Fibroblast of the aortic adventitia (primary cell): ENCODE measurements around the gene FMN1. TPM values are rescaled to one million over a fixed set of nuclear protein-coding genes. Genes with fewer than 3 reads are reported as not detected.
A peak's percentile ranks its signal among the peaks of the same experiment; 100 is the strongest.

Experiments
- DNase-seq: peaks from one replicate; pipeline ENCODE4 v3.0.0-alpha.2; 2010; ENCODE audit warnings: low read depth
- H3K4me3 ChIP-seq: 2 replicates; pipeline ENCODE4 v1.5.1; 2011; ENCODE audit warnings: low read depth, mild to moderate bottlenecking, control low read depth, low read length, moderate library complexity
- CTCF ChIP-seq: IDR thresholded peaks from 2 replicates; pipeline ENCODE4 v1.5.1; 2011; ENCODE audit warnings: mild to moderate bottlenecking, low read length, control low read depth, inconsistent platforms; ENCODE audit not compliant: insufficient read depth
- total RNA-seq: library from RNA; depleted of rRNA; stranded (reverse); fragments of >200 nt; gene quantifications from 2 replicates; pipeline ENCODE4 v1.2.3, GENCODE V29; 2012; ENCODE audit warnings: low replicate concordance

FMN1 gene
- total RNA-seq, 1 donor = 1.1 TPM

GRCh38 chr15:32790352-32790999 lies 404.0 kb downstream of the FMN1 start:
- TF ChIP-seq CTCF = no peak
- no peak overlapping the region for H3K4me3 ChIP-seq
- peak; percentile 50 for DNase-seq

- DNase-seq = no peak
- no peak for TF ChIP-seq CTCF
- H3K4me3 ChIP-seq = no peak overlapping the region
These were observed 406.6 kb downstream of the FMN1 start for GRCh38 chr15:32787949-32788348.

DNA sequence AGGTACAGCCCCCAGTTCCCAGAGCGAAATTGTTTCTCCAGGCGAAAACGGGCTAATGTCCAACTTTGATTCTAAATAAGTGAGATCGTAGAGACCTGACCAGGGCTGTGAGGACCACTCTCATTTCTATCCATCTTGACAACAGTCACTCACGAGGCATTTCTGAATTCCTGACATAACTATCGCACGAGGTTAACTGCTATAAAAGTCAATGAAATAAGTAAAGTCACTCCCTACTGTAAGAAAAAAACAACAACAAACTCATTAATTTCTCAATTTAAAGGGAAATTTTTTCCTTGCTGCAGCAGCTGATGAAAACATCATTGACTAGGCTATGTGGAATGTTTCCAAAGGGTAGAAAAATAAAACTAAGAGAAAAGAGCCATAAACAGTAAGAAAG lies 407.6 kb downstream of the FMN1 start:
- TF ChIP-seq CTCF = no peak
- DNase-seq = no peak
- no peak overlapping the region for H3K4me3 ChIP-seq

DNA sequence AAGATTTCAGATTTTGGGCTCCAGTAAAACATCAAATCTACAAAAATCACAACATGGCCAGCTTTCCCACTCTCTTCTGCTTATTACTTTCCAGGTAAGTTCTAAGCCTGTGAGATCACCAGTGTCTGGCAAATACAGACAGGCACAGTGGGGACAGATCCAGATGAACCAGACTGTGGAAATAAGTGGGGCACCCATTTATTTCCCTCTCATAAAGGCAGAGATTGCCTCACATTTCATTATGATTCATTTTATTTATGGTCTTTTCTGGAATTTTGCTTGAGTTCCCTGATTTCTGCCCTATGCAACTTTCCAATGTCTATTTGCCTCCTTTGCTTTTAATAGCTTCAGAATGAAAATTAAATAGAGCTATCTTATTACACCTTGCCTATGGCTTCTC lies 409.9 kb downstream of the FMN1 start:
- TF ChIP-seq CTCF = no peak
- no peak overlapping the region for H3K4me3 ChIP-seq
- DNase-seq = peak; percentile 22

- no peak overlapping the region for H3K4me3 ChIP-seq
- TF ChIP-seq CTCF = no peak
- DNase-seq = no peak
These were observed 412.7 kb downstream of the FMN1 start for GRCh38 chr15:32781781-32782180.

DNA sequence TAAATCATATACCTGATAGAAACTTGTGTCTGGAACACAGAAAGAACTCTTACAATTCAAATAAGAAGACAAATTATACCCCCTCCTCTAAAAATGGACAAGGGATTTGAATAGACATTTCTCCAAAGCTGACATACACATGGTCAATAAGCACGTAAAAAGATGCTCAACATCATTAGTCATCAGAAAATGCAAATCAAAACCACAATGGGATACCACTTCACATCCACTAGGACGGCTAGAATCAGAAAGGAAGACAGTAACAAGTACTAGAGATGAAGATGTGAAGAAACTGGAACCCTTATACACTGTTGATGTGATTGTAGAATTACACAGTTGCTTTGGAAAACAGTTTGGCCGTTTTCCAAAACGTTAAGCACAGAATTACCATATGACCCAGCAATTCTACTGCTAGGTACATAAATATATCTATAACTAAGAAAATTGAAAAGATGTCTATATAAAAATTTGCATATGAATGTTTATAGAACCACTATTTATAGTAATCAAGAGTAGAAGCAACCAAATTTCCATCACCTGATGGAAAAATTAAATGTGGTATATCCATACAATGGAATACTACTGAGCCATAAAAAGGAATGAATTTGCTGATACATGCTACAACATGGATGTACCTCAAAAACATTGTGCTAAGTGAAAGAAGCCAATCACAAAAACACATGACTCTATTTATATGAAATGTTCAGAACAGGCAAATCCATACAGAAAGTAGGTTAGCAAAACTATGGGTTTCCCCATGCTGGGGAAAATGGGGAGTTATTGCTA lies 415.9 kb downstream of the FMN1 start:
- DNase-seq = no peak
- H3K4me3 ChIP-seq = no peak overlapping the region
- no peak for TF ChIP-seq CTCF
